ENCODE measurements around the gene FLVCR1.
"Not testable (repeated sequence)": the region's sequence is repeated elsewhere in the genome, so short reads cannot be mapped to it uniquely, and the experiment has no call there.

Gene FLVCR1

GRCh38 chr1:212860713-212861581 lies 2.9 kb downstream of the FLVCR1 start:
- in situ Hi-C loops (cut with HindIII; ENCODE audit: low sequenced_read_pairs): no loop called here
- DNase-seq (ENCODE audit: low read depth, low spot score): peak; percentile 18

GRCh38 chr1:212862111-212862690 lies 4.1 kb downstream of the FLVCR1 start:
- no peak for DNase-seq (ENCODE audit: low read depth, low spot score)
- H3K4me3 ChIP-seq (ENCODE audit: low read depth, low read length): no peak overlapping the region
- in situ Hi-C loops (cut with HindIII; ENCODE audit: low sequenced_read_pairs): no loop called here

More at GRCh38 chr1:212860713-212861581, 2.9 kb downstream of the FLVCR1 start:
- no peak for TF ChIP-seq CTCF (IDR thresholded peaks at IDR 0.05; ENCODE audit: low read depth, low read length)
- no peak overlapping the region for H3K4me3 ChIP-seq (ENCODE audit: low read depth, low read length)

GRCh38 chr1:212863345-212863744 lies 5.3 kb downstream of the FLVCR1 start:
- in situ Hi-C loops (cut with HindIII; ENCODE audit: low sequenced_read_pairs); H3K4me3 ChIP-seq (ENCODE audit: low read depth, low read length); DNase-seq (ENCODE audit: low read depth, low spot score): not testable (repeated sequence)

More at GRCh38 chr1:212862111-212862690, 4.1 kb downstream of the FLVCR1 start:
- TF ChIP-seq CTCF (IDR thresholded peaks at IDR 0.05; ENCODE audit: low read depth, low read length): no peak

- no peak for DNase-seq (ENCODE audit: low read depth, low spot score)
- no peak for TF ChIP-seq CTCF (IDR thresholded peaks at IDR 0.05; ENCODE audit: low read depth, low read length)
- in situ Hi-C loops (cut with HindIII; ENCODE audit: low sequenced_read_pairs): no loop called here
- no peak overlapping the region for H3K4me3 ChIP-seq (ENCODE audit: low read depth, low read length)
Measured at GRCh38 chr1:212864201-212864600, 6.1 kb downstream of the FLVCR1 start.

- in situ Hi-C loops (cut with HindIII; ENCODE audit: low sequenced_read_pairs): no loop called here
- H3K4me3 ChIP-seq (ENCODE audit: low read depth, low read length): no peak overlapping the region
- TF ChIP-seq CTCF (IDR thresholded peaks at IDR 0.05; ENCODE audit: low read depth, low read length): no peak
- DNase-seq (ENCODE audit: low read depth, low spot score): no peak
Measured at GRCh38 chr1:212867192-212867591, 9.1 kb downstream of the FLVCR1 start.

- no peak for TF ChIP-seq CTCF (IDR thresholded peaks at IDR 0.05; ENCODE audit: low read depth, low read length)
- H3K4me3 ChIP-seq (ENCODE audit: low read depth, low read length): no peak overlapping the region
- no peak for DNase-seq (ENCODE audit: low read depth, low spot score)
- in situ Hi-C loops (cut with HindIII; ENCODE audit: low sequenced_read_pairs): no loop called here
Measured at GRCh38 chr1:212871976-212872375, 13.9 kb downstream of the FLVCR1 start.

GRCh38 chr1:212873518-212873917 lies 15.4 kb downstream of the FLVCR1 start:
- H3K4me3 ChIP-seq (ENCODE audit: low read depth, low read length): no peak overlapping the region
- no peak for DNase-seq (ENCODE audit: low read depth, low spot score)
- TF ChIP-seq CTCF (IDR thresholded peaks at IDR 0.05; ENCODE audit: low read depth, low read length): no peak
- in situ Hi-C loops (cut with HindIII; ENCODE audit: low sequenced_read_pairs): no loop called here
